ENCODE data around the gene ZDHHC13. TPM values are rescaled to one million over a fixed set of nuclear protein-coding genes. Genes with fewer than 3 reads are reported as not detected.
"Not testable (repeated sequence)": the region's sequence is repeated elsewhere in the genome, so short reads cannot be mapped to it uniquely, and the experiment has no call there.

Gene ZDHHC13
- total RNA-seq, 1 experiment from 2014 or later, result 21.8 TPM

DNA sequence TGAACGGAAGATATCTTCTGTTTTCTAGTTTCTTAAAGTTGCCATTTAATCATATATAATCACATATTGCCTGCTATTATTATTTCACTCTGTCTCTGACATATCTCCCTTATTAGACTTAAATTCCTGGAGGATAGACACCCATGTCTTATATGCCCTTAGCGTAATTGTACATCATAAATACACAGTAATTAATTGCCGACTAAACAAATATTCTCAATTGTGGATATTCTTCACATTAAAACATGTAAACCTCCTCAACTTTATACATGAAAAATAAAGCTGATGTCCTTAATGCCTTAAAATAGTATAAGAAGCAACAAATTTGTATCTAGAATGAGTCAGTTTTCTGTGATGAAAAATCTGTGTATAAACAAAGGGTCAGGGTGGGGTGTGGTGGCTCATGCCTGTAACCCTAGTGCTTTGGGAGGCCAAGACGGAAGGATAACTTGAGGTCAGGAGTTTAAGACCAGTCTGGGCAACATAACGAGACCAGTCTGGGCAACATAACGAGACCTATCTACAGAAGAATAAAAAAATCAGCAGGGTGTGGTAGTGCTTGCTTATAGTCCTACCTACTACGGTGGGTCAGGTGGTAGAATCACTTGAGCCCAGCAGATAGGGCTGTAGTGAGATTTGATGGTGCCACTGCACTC lies 6.1 kb downstream of the ZDHHC13 start:
- Histone ChIP-seq H3K27ac (ENCODE audit: low read depth, low read length) (no peak overlapping the region), H4K20me1 (ENCODE audit: insufficient read depth) (no peaks in the 10 kb centered on the region), H3K9me2 (ENCODE audit: insufficient read depth) (no peaks in the 10 kb centered on the region), H3K4me3 (replicated peaks in 1 of 2; ENCODE audit: low read depth in 1 of 2, low read length in 2 of 2) (no peak overlapping the region), H3K36me3 (ENCODE audit: control insufficient read depth in 1 of 2, insufficient read depth in 2 of 2, low read length in 2 of 2) (peaks cover 0 to 4% of the 10 kb centered on the region in 2 experiments; a peak in 1 of 4 replicates), H3K27me3 (ENCODE audit: insufficient read depth, low read length) (no peaks in the 10 kb centered on the region), H3K4me1 (ENCODE audit: control insufficient read depth in 1 of 2, insufficient read depth in 2 of 2, low read length in 2 of 2) (peaks cover 0 to 15% of the 10 kb centered on the region in 2 experiments; a peak in 2 of 4 replicates), H3K4me2 (ENCODE audit: low read length) (no peak overlapping the region), H3K9me3 (ENCODE audit: control insufficient read depth in 1 of 2, insufficient read depth in 1 of 2, low read depth in 1 of 2, low read length in 2 of 2) (no peaks in the 10 kb centered on the region), H3K79me2 (ENCODE audit: insufficient read depth, low read length) (peaks cover 49% of the 10 kb centered on the region), H2AFZ (ENCODE audit: low read depth, low read length, poor library complexity, severe bottlenecking) (no peak overlapping the region), H3K9ac (ENCODE audit: low read length) (no peak overlapping the region)
- TF ChIP-seq POLR2A (IDR thresholded peaks at IDR 0.05; ENCODE audit: borderline replicate concordance, extremely low read depth, insufficient read depth, insufficient read length) (no peak), EZH2phosphoT487 (IDR thresholded peaks at IDR 0.05; ENCODE audit: borderline replicate concordance) (no peak), TCF7L2 (IDR thresholded peaks at IDR 0.05; ENCODE audit: borderline replicate concordance, extremely low read depth, insufficient read depth, insufficient read length) (no peak), ZNF274 (IDR thresholded peaks at IDR 0.05; ENCODE audit: low read depth, low read length) (no peak), FOSL1 (IDR thresholded peaks at IDR 0.05; ENCODE audit: low read depth) (no peak), EGR1 (IDR thresholded peaks at IDR 0.05; ENCODE audit: low read depth) (no peak), CEBPB (IDR thresholded peaks at IDR 0.05; ENCODE audit: low read depth) (no peak), EZH2 (IDR thresholded peaks at IDR 0.05) (no peak)
- TF ChIP-seq, protein P1, sequence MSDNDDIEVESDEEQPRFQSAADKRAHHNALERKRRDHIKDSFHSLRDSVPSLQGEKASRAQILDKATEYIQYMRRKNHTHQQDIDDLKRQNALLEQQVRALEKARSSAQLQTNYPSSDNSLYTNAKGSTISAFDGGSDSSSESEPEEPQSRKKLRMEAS (IDR thresholded peaks at IDR 0.05), result no peak
- intact Hi-C loops (cut with micrococcal nuclease), result no loop called here
- RAD21 ChIA-PET (ENCODE audit: low non-redundant PET in 1 of 2, low total read pairs in 2 of 2, uncharacterized antibody in 2 of 2, unreplicated experiment in 2 of 2), result no interaction called here
- no TSS peak for BruUV-seq (replicated peaks)
- POLR2A ChIA-PET, result no interaction called here
- CTCF ChIA-PET, result no interaction called here
- DNase-seq (ENCODE audit: low read depth, low spot score), result no peak
- no peak for ATAC-seq

DNA sequence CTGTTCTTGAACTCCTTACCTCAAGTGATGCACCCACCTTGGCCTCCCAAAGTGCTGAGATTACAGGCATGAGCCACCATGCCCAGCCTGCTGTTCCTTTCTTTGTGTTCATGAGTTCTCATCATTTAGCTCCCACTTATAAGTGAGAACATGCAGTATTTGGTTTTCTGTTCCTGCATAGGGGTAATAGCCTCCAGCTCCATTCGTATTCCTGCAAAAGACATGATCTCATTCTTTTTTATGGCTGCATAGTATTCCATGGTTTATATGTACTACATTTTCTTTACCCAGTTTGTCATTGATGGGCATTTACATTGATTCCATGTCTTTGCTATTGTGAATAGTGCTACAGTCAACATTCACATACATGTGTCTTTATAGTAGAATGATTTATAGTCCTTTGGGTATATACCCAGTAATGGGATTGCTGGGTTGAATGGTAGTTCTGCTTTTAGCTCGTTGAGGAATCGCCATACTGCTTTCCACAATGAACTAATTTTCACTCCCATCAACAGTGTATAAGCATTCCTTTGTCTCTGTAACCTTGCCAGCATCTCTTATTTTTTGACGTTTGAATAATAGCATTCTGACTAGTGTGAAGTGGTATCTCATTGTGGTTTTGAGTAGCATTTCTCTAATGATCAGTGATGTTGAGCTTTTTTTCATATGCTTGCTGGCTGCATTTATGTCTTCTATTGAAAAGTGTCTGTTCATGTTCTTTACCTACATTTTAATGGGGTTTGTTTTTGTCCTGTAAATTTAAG lies 9.8 kb downstream of the ZDHHC13 start:
- ATAC-seq; H3K4me2 ChIP-seq (ENCODE audit: low read length); POLR2A ChIA-PET; BruUV-seq (replicated peaks); H3K27me3 ChIP-seq (ENCODE audit: insufficient read depth, low read length); H3K9me3 ChIP-seq (ENCODE audit: control insufficient read depth in 1 of 2, insufficient read depth in 1 of 2, low read depth in 1 of 2, low read length in 2 of 2); H3K9ac ChIP-seq (ENCODE audit: low read length); intact Hi-C loops (cut with micrococcal nuclease); H3K4me1 ChIP-seq (ENCODE audit: control insufficient read depth in 1 of 2, insufficient read depth in 2 of 2, low read length in 2 of 2); H3K4me3 ChIP-seq (replicated peaks in 1 of 2; ENCODE audit: low read depth in 1 of 2, low read length in 2 of 2); CTCF ChIA-PET; H3K27ac ChIP-seq (ENCODE audit: low read depth, low read length); H3K9me2 ChIP-seq (ENCODE audit: insufficient read depth); DNase-seq (ENCODE audit: low read depth, low spot score); H2AFZ ChIP-seq (ENCODE audit: low read depth, low read length, poor library complexity, severe bottlenecking); RAD21 ChIA-PET (ENCODE audit: low non-redundant PET in 1 of 2, low total read pairs in 2 of 2, uncharacterized antibody in 2 of 2, unreplicated experiment in 2 of 2); H4K20me1 ChIP-seq (ENCODE audit: insufficient read depth); H3K36me3 ChIP-seq (ENCODE audit: control insufficient read depth in 1 of 2, insufficient read depth in 2 of 2, low read length in 2 of 2): not testable (repeated sequence)
- H3K79me2 ChIP-seq (ENCODE audit: insufficient read depth, low read length), result peaks cover 29% of the 10 kb centered on the region

Measured in HCT116 (cell line).